ENCODE results near the gene CMTM7. TPM values are rescaled to one million over a fixed set of nuclear protein-coding genes. Genes with fewer than 3 reads are reported as not detected.

CMTM7 gene
- total and polyA plus RNA-seq, 2 of the 13 experiments (the other 11 are each of a cell fraction or from before 2014, with no cell fraction given), result 20.9 to 21.4 TPM

GRCh38 chr3:32434206-32434605 lies 42.6 kb downstream of the CMTM7 start:
- WGBS (ENCODE audit: low lambda C conversion rate), result 93% methylated on average over 4 of the region's 4 CpGs
- POLR2A ChIA-PET, result no interaction called here
- Histone ChIP-seq H3K27me3 (ENCODE audit: control insufficient read depth in 1 of 2, insufficient read depth in 2 of 2, low read length in 2 of 2) (no peaks in the 10 kb centered on the region), H3K79me2 (ENCODE audit: insufficient read depth, low read length) (peaks cover 7% of the 10 kb centered on the region), H3K4me3 (replicated peaks in 1 of 3; ENCODE audit: insufficient read depth in 1 of 3, low read depth in 2 of 3, low read length in 3 of 3) (no peak overlapping the region), H3K27ac (ENCODE audit: extremely low read length, insufficient read depth, low read length) (no peak overlapping the region), H3K4me1 (ENCODE audit: insufficient read depth, low read length) (no peaks in the 10 kb centered on the region), H3K36me3 (replicated peaks in 1 of 2; ENCODE audit: control insufficient read depth in 1 of 2, insufficient read depth in 2 of 2, low read length in 2 of 2) (no peaks in the 10 kb centered on the region), H3K9ac (ENCODE audit: insufficient read depth, low read depth, low read length) (no peak overlapping the region), H3K9me3 (ENCODE audit: low read length) (no peaks in the 10 kb centered on the region), H3K4me2 (ENCODE audit: low read depth, low read length) (no peak overlapping the region), H2AFZ (ENCODE audit: low read length) (no peak overlapping the region), H4K20me1 (ENCODE audit: insufficient read depth, low read length) (no peaks in the 10 kb centered on the region)
- CTCF ChIA-PET (ENCODE audit: low intra/inter-chr PET ratio, low total read pairs), result no interaction called here
- no peak for ATAC-seq
- intact Hi-C loops (cut with micrococcal nuclease; ENCODE audit: unreplicated experiment), result no loop called here
- in situ Hi-C loops (cut with HindIII; ENCODE audit: extremely low pct_ligation_motif_present, low pct_unique_long_range_greater_than_20kb), result no loop called here
- TF ChIP-seq SMAD9 (CRISPR knock-in tag; IDR thresholded peaks at IDR 0.05) (no peak), TCF12 (IDR thresholded peaks at IDR 0.05) (no peak), TCF12 (CRISPR knock-in tag; IDR thresholded peaks at IDR 0.05) (no peak), AGO1 (IDR thresholded peaks at IDR 0.05; ENCODE audit: low read depth, low read length, poor library complexity, severe bottlenecking) (no peak)
- no peak for DNase-seq (ENCODE audit: low spot score)
- BruUV-seq (replicated peaks), result no TSS peak
- FAIRE-seq, result no peak

- Histone ChIP-seq H3K27me3 (ENCODE audit: control insufficient read depth in 1 of 2, insufficient read depth in 2 of 2, low read length in 2 of 2) (no peaks in the 10 kb centered on the region), H3K27ac (ENCODE audit: extremely low read length, insufficient read depth, low read length) (no peak overlapping the region), H3K4me1 (ENCODE audit: insufficient read depth, low read length) (no peaks in the 10 kb centered on the region), H3K79me2 (ENCODE audit: insufficient read depth, low read length) (peaks cover 7% of the 10 kb centered on the region), H3K9ac (ENCODE audit: insufficient read depth, low read depth, low read length) (no peak overlapping the region), H3K4me3 (replicated peaks in 1 of 3; ENCODE audit: insufficient read depth in 1 of 3, low read depth in 2 of 3, low read length in 3 of 3) (no peak overlapping the region), H3K9me3 (ENCODE audit: low read length) (no peaks in the 10 kb centered on the region), H4K20me1 (ENCODE audit: insufficient read depth, low read length) (no peaks in the 10 kb centered on the region), H2AFZ (ENCODE audit: low read length) (no peak overlapping the region), H3K4me2 (ENCODE audit: low read depth, low read length) (no peak overlapping the region), H3K36me3 (replicated peaks in 1 of 2; ENCODE audit: control insufficient read depth in 1 of 2, insufficient read depth in 2 of 2, low read length in 2 of 2) (no peaks in the 10 kb centered on the region)
- WGBS (ENCODE audit: low lambda C conversion rate), result 96% methylated on average over 4 of the region's 4 CpGs
- in situ Hi-C loops (cut with HindIII; ENCODE audit: extremely low pct_ligation_motif_present, low pct_unique_long_range_greater_than_20kb), result no loop called here
- TF ChIP-seq, protein P1, sequence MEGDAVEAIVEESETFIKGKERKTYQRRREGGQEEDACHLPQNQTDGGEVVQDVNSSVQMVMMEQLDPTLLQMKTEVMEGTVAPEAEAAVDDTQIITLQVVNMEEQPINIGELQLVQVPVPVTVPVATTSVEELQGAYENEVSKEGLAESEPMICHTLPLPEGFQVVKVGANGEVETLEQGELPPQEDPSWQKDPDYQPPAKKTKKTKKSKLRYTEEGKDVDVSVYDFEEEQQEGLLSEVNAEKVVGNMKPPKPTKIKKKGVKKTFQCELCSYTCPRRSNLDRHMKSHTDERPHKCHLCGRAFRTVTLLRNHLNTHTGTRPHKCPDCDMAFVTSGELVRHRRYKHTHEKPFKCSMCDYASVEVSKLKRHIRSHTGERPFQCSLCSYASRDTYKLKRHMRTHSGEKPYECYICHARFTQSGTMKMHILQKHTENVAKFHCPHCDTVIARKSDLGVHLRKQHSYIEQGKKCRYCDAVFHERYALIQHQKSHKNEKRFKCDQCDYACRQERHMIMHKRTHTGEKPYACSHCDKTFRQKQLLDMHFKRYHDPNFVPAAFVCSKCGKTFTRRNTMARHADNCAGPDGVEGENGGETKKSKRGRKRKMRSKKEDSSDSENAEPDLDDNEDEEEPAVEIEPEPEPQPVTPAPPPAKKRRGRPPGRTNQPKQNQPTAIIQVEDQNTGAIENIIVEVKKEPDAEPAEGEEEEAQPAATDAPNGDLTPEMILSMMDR (CRISPR knock-in tag; IDR thresholded peaks at IDR 0.05), result 0 out of 2 replicates have a peak, but pooled peaks have one; percentile 7
- TF ChIP-seq ZFP36L1 (CRISPR knock-in tag; IDR thresholded peaks at IDR 0.05), result no peak
- ATAC-seq (no peak), FAIRE-seq (no peak), DNase-seq (ENCODE audit: low spot score) (no peak)
- POLR2A ChIA-PET, result no interaction called here
- no TSS peak for BruUV-seq (replicated peaks)
- intact Hi-C loops (cut with micrococcal nuclease; ENCODE audit: unreplicated experiment), result no loop called here
- CTCF ChIA-PET (ENCODE audit: low intra/inter-chr PET ratio, low total read pairs), result no interaction called here
Measured at GRCh38 chr3:32435911-32436815, 44.5 kb downstream of the CMTM7 start.
